ENCODE measurements around the gene FBLL1. TPM values are rescaled to one million over a fixed set of nuclear protein-coding genes. Genes with fewer than 3 reads are reported as not detected.
"Not testable (repeated sequence)": the region's sequence is repeated elsewhere in the genome, so short reads cannot be mapped to it uniquely, and the experiment has no call there.

The FBLL1 gene
- total and polyA plus RNA-seq, 9 of the 15 experiments (the other 6 are each of a cell fraction or from before 2014, with no cell fraction given), result not detected

GRCh38 chr5:168534351-168534750, 5.2 kb downstream of the FBLL1 start:
- H2AFZ ChIP-seq (ENCODE audit: low read depth, low read length); in situ Hi-C loops (cut with MboI); ATAC-seq; DNase-seq (ENCODE audit: extremely low read depth in 1 of 4, low spot score in 3 of 4); POLR2A ChIA-PET; H3K9ac ChIP-seq (ENCODE audit: insufficient read depth in 1 of 2, low read depth in 2 of 2, low read length in 2 of 2); H3K9me1 ChIP-seq (ENCODE audit: control insufficient read depth, insufficient read depth, low read length); BruUV-seq (replicated peaks); intact Hi-C loops (cut with micrococcal nuclease); FAIRE-seq; H3K27ac ChIP-seq (ENCODE audit: extremely low read depth, low read depth, low read length); H3K9me3 ChIP-seq (replicated peaks; ENCODE audit: control insufficient read depth, insufficient read depth, low read depth, low read length); H3K4me2 ChIP-seq (ENCODE audit: insufficient read depth, low read length); H3K4me1 ChIP-seq (replicated peaks in 1 of 2; ENCODE audit: control insufficient read depth in 2 of 2, insufficient read depth in 2 of 2, low read length in 2 of 2); H3K4me3 ChIP-seq; H4K20me1 ChIP-seq (replicated peaks; ENCODE audit: control insufficient read depth, insufficient read depth, low read length); H3K79me2 ChIP-seq (ENCODE audit: control insufficient read depth, insufficient read depth, low read length); H3K36me3 ChIP-seq (ENCODE audit: control insufficient read depth, insufficient read depth, low read length): not testable (repeated sequence)
- peaks cover 6 to 53% of the 10 kb centered on the region in 2 experiments; a peak in 4 of 5 replicates for H3K27me3 ChIP-seq (ENCODE audit: control insufficient read depth in 2 of 2, insufficient read depth in 2 of 2, low read length in 2 of 2)
- WGBS (ENCODE audit: insufficient coverage, low coverage, missing lambda C conversion rate), result 0% methylated on average over 6 of the region's 7 CpGs
- TF ChIP-seq ZNF121 (CRISPR knock-in tag; conservative IDR thresholded peaks at IDR 0.05), result peak; percentile 72; the same call in 1 of the 2 replicates
- CTCF ChIA-PET (ENCODE audit: low intra/inter-chr PET ratio), result interaction anchor here (0.6 kb wide), 1 partner anchor 34 kb away, joined by 3 read pairs; no protein-coding TSS in a partner anchor

- Histone ChIP-seq H3K9me1 (ENCODE audit: control insufficient read depth, insufficient read depth, low read length) (no peaks in the 10 kb centered on the region), H3K4me2 (ENCODE audit: insufficient read depth, low read length) (no peak overlapping the region), H2AFZ (ENCODE audit: low read depth, low read length) (no peak overlapping the region), H3K4me3 (no peak overlapping the region), H3K27ac (ENCODE audit: extremely low read depth, low read depth, low read length) (no peak overlapping the region), H3K36me3 (ENCODE audit: control insufficient read depth, insufficient read depth, low read length) (no peaks in the 10 kb centered on the region), H3K79me2 (ENCODE audit: control insufficient read depth, insufficient read depth, low read length) (no peaks in the 10 kb centered on the region), H3K9me3 (replicated peaks; ENCODE audit: control insufficient read depth, insufficient read depth, low read depth, low read length) (no peaks in the 10 kb centered on the region), H4K20me1 (replicated peaks; ENCODE audit: control insufficient read depth, insufficient read depth, low read length) (no peaks in the 10 kb centered on the region), H3K4me1 (replicated peaks in 1 of 2; ENCODE audit: control insufficient read depth in 2 of 2, insufficient read depth in 2 of 2, low read length in 2 of 2) (no peaks in the 10 kb centered on the region), H3K27me3 (ENCODE audit: control insufficient read depth in 2 of 2, insufficient read depth in 2 of 2, low read length in 2 of 2) (peaks cover 6 to 43% of the 10 kb centered on the region in 2 experiments; a peak in 4 of 5 replicates), H3K9ac (ENCODE audit: insufficient read depth in 1 of 2, low read depth in 2 of 2, low read length in 2 of 2) (no peak overlapping the region)
- FAIRE-seq (no peak), DNase-seq (ENCODE audit: extremely low read depth in 1 of 4, low spot score in 3 of 4) (no peak), ATAC-seq (no peak)
- in situ Hi-C loops (cut with MboI) (no loop called here), intact Hi-C loops (cut with micrococcal nuclease) (no loop called here)
- whole genome bisulfite sequencing (ENCODE audit: insufficient coverage, low coverage, missing lambda C conversion rate), result 0% methylated on average over 2 of the region's 2 CpGs
- no TSS peak for BruUV-seq (replicated peaks)
- POLR2A ChIA-PET, result interaction anchor here (1.0 kb wide), 1 partner anchor 42 kb away, joined by 6 read pairs; the partner anchor contains the start of gene PANK3
- CTCF ChIA-PET (ENCODE audit: low intra/inter-chr PET ratio), result no interaction called here
- TF ChIP-seq MTA2 (IDR thresholded peaks at IDR 0.05; ENCODE audit: low read depth) (no peak), SMC3 (conservative IDR thresholded peaks at IDR 0.05; ENCODE audit: insufficient read depth, low read depth, low read length) (no peak), PHF8 (IDR thresholded peaks at IDR 0.05; ENCODE audit: borderline replicate concordance, low read length) (no peak), POU5F1 (IDR thresholded peaks at IDR 0.05; ENCODE audit: borderline replicate concordance, low read depth, low read length, partially characterized antibody) (no peak), RBM22 (IDR thresholded peaks at IDR 0.05; ENCODE audit: low read depth, low read length, poor library complexity, severe bottlenecking) (no peak), CHCHD3 (CRISPR knock-in tag; IDR thresholded peaks at IDR 0.05) (no peak), ZNF766 (CRISPR knock-in tag; conservative IDR thresholded peaks at IDR 0.05) (no peak), ZNF143 (CRISPR knock-in tag; IDR thresholded peaks at IDR 0.05) (no peak), CBX3 (IDR thresholded peaks at IDR 0.05; ENCODE audit: borderline replicate concordance in 1 of 2, low read length in 2 of 2) (no peak), PHB2 (IDR thresholded peaks at IDR 0.05; ENCODE audit: low read depth) (no peak)
- TF ChIP-seq, protein P1, sequence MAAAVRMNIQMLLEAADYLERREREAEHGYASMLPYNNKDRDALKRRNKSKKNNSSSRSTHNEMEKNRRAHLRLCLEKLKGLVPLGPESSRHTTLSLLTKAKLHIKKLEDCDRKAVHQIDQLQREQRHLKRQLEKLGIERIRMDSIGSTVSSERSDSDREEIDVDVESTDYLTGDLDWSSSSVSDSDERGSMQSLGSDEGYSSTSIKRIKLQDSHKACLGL (CRISPR knock-in tag; IDR thresholded peaks at IDR 0.05; ENCODE audit: borderline replicate concordance, poor library complexity, severe bottlenecking), result no peak
- TF ChIP-seq, protein P2, sequence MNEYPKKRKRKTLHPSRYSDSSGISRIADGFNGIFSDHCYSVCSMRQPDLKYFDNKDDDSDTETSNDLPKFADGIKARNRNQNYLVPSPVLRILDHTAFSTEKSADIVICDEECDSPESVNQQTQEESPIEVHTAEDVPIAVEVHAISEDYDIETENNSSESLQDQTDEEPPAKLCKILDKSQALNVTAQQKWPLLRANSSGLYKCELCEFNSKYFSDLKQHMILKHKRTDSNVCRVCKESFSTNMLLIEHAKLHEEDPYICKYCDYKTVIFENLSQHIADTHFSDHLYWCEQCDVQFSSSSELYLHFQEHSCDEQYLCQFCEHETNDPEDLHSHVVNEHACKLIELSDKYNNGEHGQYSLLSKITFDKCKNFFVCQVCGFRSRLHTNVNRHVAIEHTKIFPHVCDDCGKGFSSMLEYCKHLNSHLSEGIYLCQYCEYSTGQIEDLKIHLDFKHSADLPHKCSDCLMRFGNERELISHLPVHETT (CRISPR knock-in tag; conservative IDR thresholded peaks at IDR 0.05 in 1 of 2, IDR thresholded peaks at IDR 0.05 in 1 of 2), result no peak
These were observed 8.1 kb downstream of the FBLL1 start for GRCh38 chr5:168537176-168537575.

All from K562 (cell line).